Subcutaneous abdominal adipose tissue (tissue), 5 donors: ENCODE data around the gene DDX24.
"Not testable (repeated sequence)": the region's sequence is repeated elsewhere in the genome, so short reads cannot be mapped to it uniquely, and the experiment has no call there.

Source experiments
- H3K27ac ChIP-seq: one replicate; pipeline ENCODE4 v1.7.0; 2013; ENCODE audit warnings: low read depth, mild to moderate bottlenecking, inconsistent platforms, low read length, moderate library complexity
- H3K27me3 ChIP-seq, 5 donors: one replicate each; pipeline ENCODE4 v1.7.0; 2013; ENCODE audit warnings: low read length in 5 of 5, inconsistent platforms in 1 of 5; ENCODE audit not compliant: control insufficient read depth in 5 of 5, insufficient read depth in 4 of 5
- H3K36me3 ChIP-seq, 5 donors: one replicate each; pipeline ENCODE4 v1.7.0; 2013; ENCODE audit warnings: low read length in 5 of 5; ENCODE audit not compliant: control insufficient read depth in 5 of 5, insufficient read depth in 5 of 5
- H3K4me1 ChIP-seq, 5 donors: one replicate each; pipeline ENCODE4 v1.7.0; 2013; ENCODE audit warnings: low read length in 5 of 5, mild to moderate bottlenecking in 3 of 5, moderate library complexity in 1 of 5; ENCODE audit not compliant: control insufficient read depth in 5 of 5, insufficient read depth in 5 of 5
- H3K4me3 ChIP-seq, 5 donors: one replicate each; pipeline ENCODE4 v1.7.0; 2013; ENCODE audit warnings: low read length in 5 of 5, low read depth in 1 of 5
- H3K9ac ChIP-seq, 5 donors: one replicate each; pipeline ENCODE4 v1.7.0; 2013; ENCODE audit warnings: low read length in 5 of 5, mild to moderate bottlenecking in 4 of 5, moderate library complexity in 3 of 5
- H3K9me3 ChIP-seq, 5 donors: one replicate each; pipeline ENCODE4 v1.7.0; 2013; ENCODE audit warnings: low read length in 5 of 5; ENCODE audit not compliant: control insufficient read depth in 5 of 5
- donor health status: healthy.
- donor health status: healthy.
- donor health status: healthy.
- donor health status: healthy.
- donor health status: healthy.

Gene DDX24

GRCh38 chr14:94088516-94088915 is 7.5 kb upstream of the DDX24 start:
- no peaks in the 10 kb centered on the region for H3K4me1 ChIP-seq
- H3K9ac ChIP-seq: no peak overlapping the region
- no peaks in the 10 kb centered on the region for H3K27me3 ChIP-seq
- no peaks in the 10 kb centered on the region for H3K9me3 ChIP-seq
- no peak overlapping the region for H3K4me3 ChIP-seq
- H3K27ac ChIP-seq: no peak overlapping the region
- no peaks in the 10 kb centered on the region for H3K36me3 ChIP-seq

DNA sequence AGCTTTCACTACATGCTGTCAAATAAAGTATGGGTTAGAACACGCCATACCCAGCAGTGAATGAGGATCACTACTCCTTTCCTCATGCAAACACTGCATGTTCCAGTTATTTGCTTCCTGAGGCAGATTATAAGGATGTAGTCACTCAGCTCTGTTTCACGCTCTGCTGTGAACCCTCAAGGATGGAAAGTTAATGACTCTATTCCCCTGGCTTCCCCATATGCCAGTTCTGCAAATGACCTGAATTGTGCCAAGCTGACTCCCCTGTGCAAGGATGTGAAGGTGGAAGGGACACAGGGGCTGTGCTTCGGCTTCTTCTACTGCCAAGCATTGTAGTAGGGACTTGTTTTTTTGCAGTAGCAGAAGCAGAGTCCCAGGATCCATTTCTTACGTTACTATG is 6.9 kb upstream of the DDX24 start:
- H3K9me3 ChIP-seq: no peaks in the 10 kb centered on the region
- no peaks in the 10 kb centered on the region for H3K27me3 ChIP-seq
- H3K4me3 ChIP-seq: no peak overlapping the region
- H3K4me1 ChIP-seq: no peaks in the 10 kb centered on the region
- H3K36me3 ChIP-seq: no peaks in the 10 kb centered on the region
- H3K9ac ChIP-seq: no peak overlapping the region
- H3K27ac ChIP-seq: no peak overlapping the region

- H3K9ac ChIP-seq: peak overlapping the region; percentile 88 to 98 (median 96)
- no peaks in the 10 kb centered on the region for H3K9me3 ChIP-seq
- no peaks in the 10 kb centered on the region for H3K27me3 ChIP-seq
- H3K27ac ChIP-seq: peak overlapping the region; percentile 94
- H3K4me3 ChIP-seq: peak overlapping the region; percentile 87 to 96 (median 90)
- H3K36me3 ChIP-seq: peaks cover 8 to 20% (median 15%) of the 10 kb centered on the region in 5 donors
- H3K4me1 ChIP-seq: peaks cover 13 to 50% (median 44%) of the 10 kb centered on the region in 5 donors
Observed at GRCh38 chr14:94081386-94081820, 401 bp upstream of the DDX24 start.

DNA sequence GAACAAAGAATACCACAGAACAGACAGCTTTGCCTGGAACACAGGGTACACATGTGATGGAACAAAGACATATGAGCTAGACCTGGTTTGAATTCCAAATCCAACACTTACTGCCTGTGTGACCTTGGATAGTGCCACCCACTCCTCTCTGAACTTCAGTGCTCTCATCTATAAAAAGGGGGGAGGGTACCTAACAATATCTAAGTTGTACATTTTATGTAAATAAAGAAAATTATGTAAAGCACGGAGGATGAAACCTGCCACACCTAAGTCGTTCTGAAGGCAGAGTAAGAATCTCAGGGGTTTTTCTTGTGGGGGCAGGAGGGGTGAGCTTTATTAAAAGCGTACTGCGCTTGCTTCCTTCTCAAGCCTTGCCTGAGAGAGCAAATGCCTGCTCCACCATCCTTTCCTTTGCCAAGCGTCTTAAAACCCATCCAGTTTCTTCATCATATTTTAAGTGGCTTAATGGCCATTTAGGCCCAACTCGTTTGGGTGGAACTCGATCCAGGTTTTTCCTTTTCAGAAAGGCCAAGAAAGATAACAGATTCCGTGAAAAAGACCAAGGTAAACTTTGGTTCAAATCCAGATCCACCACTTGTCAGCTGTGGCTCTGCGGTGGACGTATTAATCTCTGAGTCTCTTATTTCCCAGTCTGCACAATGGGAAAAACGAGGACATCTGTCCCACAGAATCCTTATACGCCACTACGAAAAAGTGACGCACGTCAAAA is 946 bp downstream of the DDX24 start:
- Histone ChIP-seq H3K9me3 (peaks cover 0 to 8% (median 6%) of the 10 kb centered on the region in 5 donors), H3K27ac (peak overlapping the region; percentile 94), H3K27me3 (no peaks in the 10 kb centered on the region), H3K36me3 (peaks cover 8 to 20% (median 15%) of the 10 kb centered on the region in 5 donors), H3K4me1 (peaks cover 13 to 56% (median 49%) of the 10 kb centered on the region in 5 donors), H3K4me3 (peak overlapping the region; percentile 87 to 96 (median 90)), H3K9ac (peak overlapping the region; percentile 75 to 98 (median 96))

- Histone ChIP-seq H3K4me3 (peak overlapping the region; percentile 87 to 96 (median 90)), H3K9me3 (peaks cover 2 to 14% (median 12%) of the 10 kb centered on the region in 5 donors), H3K27me3 (no peaks in the 10 kb centered on the region), H3K4me1 (peaks cover 13 to 56% (median 49%) of the 10 kb centered on the region in 5 donors), H3K36me3 (peaks cover 12 to 20% (median 15%) of the 10 kb centered on the region in 5 donors), H3K9ac (peak overlapping the region in 3 of 5 donors; percentile 6 to 64 (median 56)), H3K27ac (no peak overlapping the region)
Observed at GRCh38 chr14:94077823-94078222, 3.2 kb downstream of the DDX24 start.

- Histone ChIP-seq H3K27ac (no peak overlapping the region), H3K4me1 (peaks cover 13 to 55% (median 49%) of the 10 kb centered on the region in 5 donors), H3K9me3 (peaks cover 2 to 14% (median 12%) of the 10 kb centered on the region in 5 donors), H3K36me3 (peaks cover 12 to 20% (median 15%) of the 10 kb centered on the region in 5 donors), H3K4me3 (peak overlapping the region; percentile 29 to 90 (median 52)), H3K27me3 (no peaks in the 10 kb centered on the region), H3K9ac (peak overlapping the region in 2 of 5 donors; percentile 6 to 56)
Observed at GRCh38 chr14:94077111-94077821, 3.7 kb downstream of the DDX24 start.

GRCh38 chr14:94075008-94075407 is 6.0 kb downstream of the DDX24 start:
- Histone ChIP-seq H3K36me3 (peaks cover 12 to 20% (median 15%) of the 10 kb centered on the region in 5 donors), H3K27me3 (no peaks in the 10 kb centered on the region), H3K9me3 (peaks cover 2 to 14% (median 12%) of the 10 kb centered on the region in 5 donors), H3K9ac (no peak overlapping the region), H3K4me3 (peak overlapping the region in 1 of 5 donors; percentile 10), H3K4me1 (peaks cover 13 to 43% (median 39%) of the 10 kb centered on the region in 5 donors), H3K27ac (no peak overlapping the region)

DNA sequence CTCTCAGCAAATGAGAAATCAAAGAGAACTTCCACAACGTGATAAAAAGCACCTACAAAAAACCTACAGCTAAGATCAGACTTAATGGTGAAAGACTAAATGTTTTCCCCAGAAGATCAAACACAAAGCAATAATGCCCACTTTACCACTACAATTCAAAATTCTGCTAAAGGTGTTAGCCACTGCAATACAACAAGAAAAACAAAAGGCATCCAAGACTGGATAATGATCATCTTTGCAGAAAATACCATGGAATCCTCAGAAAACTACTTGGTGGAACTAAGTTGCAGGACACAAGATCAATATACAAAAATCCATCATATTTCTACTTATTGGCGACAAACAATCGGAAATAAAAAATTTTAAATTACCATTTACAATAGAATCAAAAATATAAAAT is 6.5 kb downstream of the DDX24 start:
- H3K27ac ChIP-seq: no peak overlapping the region
- H3K9me3 ChIP-seq: peaks cover 2 to 17% (median 12%) of the 10 kb centered on the region in 5 donors
- peaks cover 12 to 20% (median 15%) of the 10 kb centered on the region in 5 donors for H3K36me3 ChIP-seq
- H3K4me3 ChIP-seq: no peak overlapping the region
- no peaks in the 10 kb centered on the region for H3K27me3 ChIP-seq
- H3K4me1 ChIP-seq: peaks cover 11 to 38% (median 34%) of the 10 kb centered on the region in 5 donors
- H3K9ac ChIP-seq: no peak overlapping the region

DNA sequence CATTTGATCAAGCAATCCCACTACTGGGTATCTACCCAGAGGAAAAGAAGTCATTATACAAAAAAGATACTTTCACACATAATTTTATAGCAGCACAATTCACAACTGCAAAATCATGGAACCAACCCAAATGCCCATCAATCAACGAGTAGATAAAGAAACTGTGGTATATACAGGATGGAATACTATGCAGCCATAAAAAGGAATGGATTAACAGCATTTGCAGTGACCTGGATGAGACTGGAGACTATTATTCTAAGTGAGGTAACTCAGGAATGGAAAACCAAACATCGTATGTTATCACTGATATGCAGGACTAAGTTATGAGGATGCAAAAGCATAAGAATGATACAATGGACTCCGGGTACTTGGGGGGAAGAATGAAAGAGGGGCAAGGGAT is 8.9 kb downstream of the DDX24 start:
- not testable (repeated sequence) for H3K36me3 ChIP-seq, H3K4me3 ChIP-seq, H3K27me3 ChIP-seq, H3K9ac ChIP-seq, H3K27ac ChIP-seq
- Histone ChIP-seq H3K9me3 (peaks cover 2 to 17% (median 12%) of the 10 kb centered on the region in 5 donors), H3K4me1 (peaks cover 0 to 15% (median 9%) of the 10 kb centered on the region in 5 donors)
